SK-N-SH treated with all-trans-retinoic acid at 6 μM for 48 hours (cell line): Measurements from ENCODE around the gene MRPS9.

Experiments
- ATAC-seq: fragments of 200-7000 bp; cut with Tn5 transposase; 3 replicates; pipeline ENCODE4 v1.9.1; 2020; ENCODE audit warnings: mild to moderate bottlenecking, moderate library complexity
- ARNTL ChIP-seq: fragments of 450-650 bp; formaldehyde crosslinking; IDR thresholded peaks from 2 replicates; pipeline ENCODE4 v1.5.0; 2020; ENCODE audit warnings: low read depth, mild to moderate bottlenecking, moderate library complexity, borderline replicate concordance
- BACH2 ChIP-seq: fragments of 250-450 bp; sonication (Bioruptor Pico); IDR thresholded peaks from 2 replicates; pipeline ENCODE4 v1.9.0; 2021; ENCODE audit warnings: mild to moderate bottlenecking, borderline replicate concordance
- CSDC2 ChIP-seq: fragments of 250-450 bp; sonication (Bioruptor Pico); IDR thresholded peaks from 2 replicates; pipeline ENCODE4 v1.5.0; 2020; ENCODE audit warnings: mild to moderate bottlenecking, moderate library complexity
- ESRRG ChIP-seq: fragments of 250-450 bp; sonication (Bioruptor Pico); IDR thresholded peaks from 2 replicates; pipeline ENCODE4 v1.6.1; 2021; ENCODE audit warnings: mild to moderate bottlenecking
- GLIS3 ChIP-seq: fragments of 250-450 bp; sonication (Bioruptor Pico); IDR thresholded peaks from 2 replicates; pipeline ENCODE4 v1.5.0; 2020; ENCODE audit warnings: mild to moderate bottlenecking, moderate library complexity
- ISL1 ChIP-seq: fragments of 250-450 bp; sonication (Bioruptor Pico); IDR thresholded peaks from 2 replicates; pipeline ENCODE4 v2.1.2; 2022; ENCODE audit warnings: mild to moderate bottlenecking, moderate library complexity
- OSR1 ChIP-seq: fragments of 250-450 bp; sonication (Bioruptor Pico); IDR thresholded peaks from 2 replicates; pipeline ENCODE4 v1.8.0; 2022; ENCODE audit warnings: moderate library complexity, mild to moderate bottlenecking, inconsistent platforms
- PPARA ChIP-seq: fragments of 250-450 bp; sonication (Bioruptor Pico); IDR thresholded peaks from 2 replicates; pipeline ENCODE4 v1.5.0; 2020; ENCODE audit warnings: mild to moderate bottlenecking, borderline replicate concordance
- RARB ChIP-seq: fragments of 250-450 bp; sonication (Bioruptor Pico); IDR thresholded peaks from 2 replicates; pipeline ENCODE4 v1.8.0; 2021; ENCODE audit warnings: mild to moderate bottlenecking, moderate library complexity
- SNAI2 ChIP-seq: fragments of 250-450 bp; sonication (Bioruptor Pico); IDR thresholded peaks from 2 replicates; pipeline ENCODE4 v1.5.0; 2020; ENCODE audit warnings: mild to moderate bottlenecking, moderate library complexity
- TCF4 ChIP-seq: fragments of 250-450 bp; sonication (Bioruptor Pico); IDR thresholded peaks from 2 replicates; pipeline ENCODE4 v1.8.0; 2021; ENCODE audit warnings: mild to moderate bottlenecking, moderate library complexity, borderline replicate concordance
- TOX ChIP-seq: fragments of 250-450 bp; sonication (Bioruptor Pico); IDR thresholded peaks from 2 replicates; pipeline ENCODE4 v1.8.0; 2021; ENCODE audit warnings: mild to moderate bottlenecking, moderate library complexity, borderline replicate concordance
- ZC3H10 ChIP-seq: fragments of 250-450 bp; sonication (Bioruptor Pico); IDR thresholded peaks from 2 replicates; pipeline ENCODE4 v1.5.1; 2021; ENCODE audit warnings: mild to moderate bottlenecking, moderate library complexity
- ZFP30 ChIP-seq: fragments of 450-650 bp; formaldehyde crosslinking; IDR thresholded peaks from 2 replicates; pipeline ENCODE4 v1.5.0; 2022; ENCODE audit warnings: mild to moderate bottlenecking, moderate library complexity
- ZNF565 ChIP-seq: fragments of 450-650 bp; formaldehyde crosslinking; conservative IDR thresholded peaks from 2 replicates; pipeline ENCODE4 v1.5.0; 2020; ENCODE audit warnings: low read depth, mild to moderate bottlenecking, moderate library complexity
- ZNF70 ChIP-seq: fragments of 450-650 bp; formaldehyde crosslinking; IDR thresholded peaks from 2 replicates; pipeline ENCODE4 v1.5.0; 2020; ENCODE audit warnings: mild to moderate bottlenecking, moderate library complexity
- ZNF8 ChIP-seq: fragments of 450-650 bp; formaldehyde crosslinking; IDR thresholded peaks from 2 replicates; pipeline ENCODE4 v1.5.0; 2020; ENCODE audit warnings: mild to moderate bottlenecking, moderate library complexity
- TF ChIP-seq, protein P1 (sequence below): fragments of 250-450 bp; sonication (Bioruptor Pico); IDR thresholded peaks from 2 replicates; pipeline ENCODE4 v1.5.1; 2021; ENCODE audit warnings: mild to moderate bottlenecking, moderate library complexity
- TF ChIP-seq, protein P2 (sequence below): fragments of 250-450 bp; sonication (Bioruptor Pico); IDR thresholded peaks from 2 replicates; pipeline ENCODE4 v1.8.0; 2021; ENCODE audit warnings: low read depth, mild to moderate bottlenecking, moderate library complexity, borderline replicate concordance
- TF ChIP-seq, protein P3 (sequence below): fragments of 250-450 bp; sonication (Bioruptor Pico); IDR thresholded peaks from 2 replicates; pipeline ENCODE4 v1.8.0; 2020; ENCODE audit warnings: mild to moderate bottlenecking, moderate library complexity, borderline replicate concordance
- TF ChIP-seq, protein P4 (sequence below): fragments of 250-450 bp; sonication (Bioruptor Pico); IDR thresholded peaks from 2 replicates; pipeline ENCODE4 v1.5.1; 2020; ENCODE audit warnings: low read depth, mild to moderate bottlenecking, moderate library complexity
- TF ChIP-seq, protein P5 (sequence below): fragments of 250-450 bp; sonication (Bioruptor Pico); IDR thresholded peaks from 2 replicates; pipeline ENCODE4 v1.5.0; 2020; ENCODE audit warnings: mild to moderate bottlenecking, moderate library complexity

MRPS9 gene

DNA sequence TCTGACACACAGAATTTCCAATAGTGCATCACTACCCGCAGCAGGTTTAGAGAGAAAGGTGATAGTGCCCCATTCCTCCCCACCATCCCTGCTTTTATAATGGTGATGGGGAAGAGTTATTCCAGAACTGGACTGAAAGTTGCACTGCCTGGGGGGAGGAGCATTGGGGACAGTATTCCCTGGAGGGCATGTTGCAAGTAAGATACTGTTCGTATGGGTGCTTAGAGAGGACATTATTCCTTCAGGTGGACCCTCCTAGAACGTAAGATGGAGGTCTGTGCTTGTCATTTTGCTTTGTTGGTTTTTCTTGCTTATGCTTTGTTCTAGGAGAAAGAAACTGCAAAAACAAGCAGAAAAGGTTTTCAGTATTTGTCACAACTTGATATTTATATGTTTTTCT, 23.7 kb downstream of the MRPS9 start:
- no peak for ATAC-seq
- TF ChIP-seq ZNF8 (CRISPR knock-in tag), result no peak
- no peak for TF ChIP-seq ZNF70 (CRISPR knock-in tag)
- TF ChIP-seq GLIS3 (CRISPR knock-in tag), result no peak
- TF ChIP-seq ZC3H10, result no peak
- no peak for TF ChIP-seq ISL1
- TF ChIP-seq, protein P1, sequence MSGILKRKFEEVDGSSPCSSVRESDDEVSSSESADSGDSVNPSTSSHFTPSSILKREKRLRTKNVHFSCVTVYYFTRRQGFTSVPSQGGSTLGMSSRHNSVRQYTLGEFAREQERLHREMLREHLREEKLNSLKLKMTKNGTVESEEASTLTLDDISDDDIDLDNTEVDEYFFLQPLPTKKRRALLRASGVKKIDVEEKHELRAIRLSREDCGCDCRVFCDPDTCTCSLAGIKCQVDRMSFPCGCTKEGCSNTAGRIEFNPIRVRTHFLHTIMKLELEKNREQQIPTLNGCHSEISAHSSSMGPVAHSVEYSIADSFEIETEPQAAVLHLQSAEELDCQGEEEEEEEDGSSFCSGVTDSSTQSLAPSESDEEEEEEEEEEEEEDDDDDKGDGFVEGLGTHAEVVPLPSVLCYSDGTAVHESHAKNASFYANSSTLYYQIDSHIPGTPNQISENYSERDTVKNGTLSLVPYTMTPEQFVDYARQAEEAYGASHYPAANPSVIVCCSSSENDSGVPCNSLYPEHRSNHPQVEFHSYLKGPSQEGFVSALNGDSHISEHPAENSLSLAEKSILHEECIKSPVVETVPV (CRISPR knock-in tag), result no peak
- TF ChIP-seq, protein P2, sequence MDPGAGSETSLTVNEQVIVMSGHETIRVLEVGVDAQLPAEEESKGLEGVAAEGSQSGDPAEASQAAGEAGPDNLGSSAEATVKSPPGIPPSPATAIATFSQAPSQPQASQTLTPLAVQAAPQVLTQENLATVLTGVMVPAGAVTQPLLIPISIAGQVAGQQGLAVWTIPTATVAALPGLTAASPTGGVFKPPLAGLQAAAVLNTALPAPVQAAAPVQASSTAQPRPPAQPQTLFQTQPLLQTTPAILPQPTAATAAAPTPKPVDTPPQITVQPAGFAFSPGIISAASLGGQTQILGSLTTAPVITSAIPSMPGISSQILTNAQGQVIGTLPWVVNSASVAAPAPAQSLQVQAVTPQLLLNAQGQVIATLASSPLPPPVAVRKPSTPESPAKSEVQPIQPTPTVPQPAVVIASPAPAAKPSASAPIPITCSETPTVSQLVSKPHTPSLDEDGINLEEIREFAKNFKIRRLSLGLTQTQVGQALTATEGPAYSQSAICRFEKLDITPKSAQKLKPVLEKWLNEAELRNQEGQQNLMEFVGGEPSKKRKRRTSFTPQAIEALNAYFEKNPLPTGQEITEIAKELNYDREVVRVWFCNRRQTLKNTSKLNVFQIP (CRISPR knock-in tag), result no peak
- TF ChIP-seq TOX (CRISPR knock-in tag), result no peak
- TF ChIP-seq ZFP30 (CRISPR knock-in tag), result no peak
- TF ChIP-seq ZNF565 (CRISPR knock-in tag), result no peak
- TF ChIP-seq RARB (CRISPR knock-in tag), result no peak
- no peak for TF ChIP-seq TCF4 (CRISPR knock-in tag)
- TF ChIP-seq, protein P3, sequence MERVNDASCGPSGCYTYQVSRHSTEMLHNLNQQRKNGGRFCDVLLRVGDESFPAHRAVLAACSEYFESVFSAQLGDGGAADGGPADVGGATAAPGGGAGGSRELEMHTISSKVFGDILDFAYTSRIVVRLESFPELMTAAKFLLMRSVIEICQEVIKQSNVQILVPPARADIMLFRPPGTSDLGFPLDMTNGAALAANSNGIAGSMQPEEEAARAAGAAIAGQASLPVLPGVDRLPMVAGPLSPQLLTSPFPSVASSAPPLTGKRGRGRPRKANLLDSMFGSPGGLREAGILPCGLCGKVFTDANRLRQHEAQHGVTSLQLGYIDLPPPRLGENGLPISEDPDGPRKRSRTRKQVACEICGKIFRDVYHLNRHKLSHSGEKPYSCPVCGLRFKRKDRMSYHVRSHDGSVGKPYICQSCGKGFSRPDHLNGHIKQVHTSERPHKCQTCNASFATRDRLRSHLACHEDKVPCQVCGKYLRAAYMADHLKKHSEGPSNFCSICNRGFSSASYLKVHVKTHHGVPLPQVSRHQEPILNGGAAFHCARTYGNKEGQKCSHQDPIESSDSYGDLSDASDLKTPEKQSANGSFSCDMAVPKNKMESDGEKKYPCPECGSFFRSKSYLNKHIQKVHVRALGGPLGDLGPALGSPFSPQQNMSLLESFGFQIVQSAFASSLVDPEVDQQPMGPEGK (CRISPR knock-in tag), result no peak
- TF ChIP-seq ESRRG (CRISPR knock-in tag), result no peak
- no peak for TF ChIP-seq ARNTL (CRISPR knock-in tag)
- TF ChIP-seq PPARA (CRISPR knock-in tag), result no peak
- TF ChIP-seq OSR1 (CRISPR knock-in tag), result no peak
- TF ChIP-seq, protein P4, sequence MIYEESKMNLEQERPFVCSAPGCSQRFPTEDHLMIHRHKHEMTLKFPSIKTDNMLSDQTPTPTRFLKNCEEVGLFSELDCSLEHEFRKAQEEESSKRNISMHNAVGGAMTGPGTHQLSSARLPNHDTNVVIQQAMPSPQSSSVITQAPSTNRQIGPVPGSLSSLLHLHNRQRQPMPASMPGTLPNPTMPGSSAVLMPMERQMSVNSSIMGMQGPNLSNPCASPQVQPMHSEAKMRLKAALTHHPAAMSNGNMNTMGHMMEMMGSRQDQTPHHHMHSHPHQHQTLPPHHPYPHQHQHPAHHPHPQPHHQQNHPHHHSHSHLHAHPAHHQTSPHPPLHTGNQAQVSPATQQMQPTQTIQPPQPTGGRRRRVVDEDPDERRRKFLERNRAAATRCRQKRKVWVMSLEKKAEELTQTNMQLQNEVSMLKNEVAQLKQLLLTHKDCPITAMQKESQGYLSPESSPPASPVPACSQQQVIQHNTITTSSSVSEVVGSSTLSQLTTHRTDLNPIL (CRISPR knock-in tag), result no peak
- TF ChIP-seq BACH2, result no peak
- TF ChIP-seq, protein P5, sequence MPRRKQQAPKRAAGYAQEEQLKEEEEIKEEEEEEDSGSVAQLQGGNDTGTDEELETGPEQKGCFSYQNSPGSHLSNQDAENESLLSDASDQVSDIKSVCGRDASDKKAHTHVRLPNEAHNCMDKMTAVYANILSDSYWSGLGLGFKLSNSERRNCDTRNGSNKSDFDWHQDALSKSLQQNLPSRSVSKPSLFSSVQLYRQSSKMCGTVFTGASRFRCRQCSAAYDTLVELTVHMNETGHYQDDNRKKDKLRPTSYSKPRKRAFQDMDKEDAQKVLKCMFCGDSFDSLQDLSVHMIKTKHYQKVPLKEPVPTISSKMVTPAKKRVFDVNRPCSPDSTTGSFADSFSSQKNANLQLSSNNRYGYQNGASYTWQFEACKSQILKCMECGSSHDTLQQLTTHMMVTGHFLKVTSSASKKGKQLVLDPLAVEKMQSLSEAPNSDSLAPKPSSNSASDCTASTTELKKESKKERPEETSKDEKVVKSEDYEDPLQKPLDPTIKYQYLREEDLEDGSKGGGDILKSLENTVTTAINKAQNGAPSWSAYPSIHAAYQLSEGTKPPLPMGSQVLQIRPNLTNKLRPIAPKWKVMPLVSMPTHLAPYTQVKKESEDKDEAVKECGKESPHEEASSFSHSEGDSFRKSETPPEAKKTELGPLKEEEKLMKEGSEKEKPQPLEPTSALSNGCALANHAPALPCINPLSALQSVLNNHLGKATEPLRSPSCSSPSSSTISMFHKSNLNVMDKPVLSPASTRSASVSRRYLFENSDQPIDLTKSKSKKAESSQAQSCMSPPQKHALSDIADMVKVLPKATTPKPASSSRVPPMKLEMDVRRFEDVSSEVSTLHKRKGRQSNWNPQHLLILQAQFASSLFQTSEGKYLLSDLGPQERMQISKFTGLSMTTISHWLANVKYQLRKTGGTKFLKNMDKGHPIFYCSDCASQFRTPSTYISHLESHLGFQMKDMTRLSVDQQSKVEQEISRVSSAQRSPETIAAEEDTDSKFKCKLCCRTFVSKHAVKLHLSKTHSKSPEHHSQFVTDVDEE (CRISPR knock-in tag), result no peak
- TF ChIP-seq, all 23 proteins: peak for 0

DNA sequence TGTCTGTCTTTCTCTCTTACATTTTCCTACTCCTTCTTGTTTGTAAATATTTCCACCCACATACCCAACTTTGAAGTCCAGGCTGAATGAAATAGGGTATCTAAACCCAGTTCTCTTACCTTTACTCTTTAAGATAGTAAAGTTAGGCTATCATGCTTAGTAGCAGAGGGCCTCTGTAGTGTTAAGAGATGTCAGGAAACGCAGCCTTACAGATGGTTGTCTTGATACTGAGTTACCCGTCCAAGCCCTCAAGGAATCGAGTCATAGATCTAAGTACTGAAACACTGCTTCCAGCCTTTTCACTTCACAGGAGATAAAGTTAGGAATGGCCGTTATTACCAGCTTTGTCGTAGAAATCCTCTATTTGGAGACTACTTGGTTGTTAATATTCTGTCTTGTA, 24.3 kb downstream of the MRPS9 start:
- TF ChIP-seq ZFP30 (CRISPR knock-in tag), result no peak
- TF ChIP-seq GLIS3 (CRISPR knock-in tag), result no peak
- TF ChIP-seq ISL1, result no peak
- no peak for TF ChIP-seq TCF4 (CRISPR knock-in tag)
- TF ChIP-seq ARNTL (CRISPR knock-in tag), result no peak
- TF ChIP-seq, protein P4 (CRISPR knock-in tag), result no peak
- no peak for TF ChIP-seq ZNF70 (CRISPR knock-in tag)
- no peak for TF ChIP-seq OSR1 (CRISPR knock-in tag)
- no peak for TF ChIP-seq SNAI2 (CRISPR knock-in tag)
- TF ChIP-seq, protein P1 (CRISPR knock-in tag), result no peak
- TF ChIP-seq, protein P2 (CRISPR knock-in tag), result no peak
- TF ChIP-seq CSDC2, result no peak
- no peak for TF ChIP-seq BACH2
- TF ChIP-seq PPARA (CRISPR knock-in tag), result no peak
- no peak for TF ChIP-seq ZC3H10
- TF ChIP-seq TOX (CRISPR knock-in tag), result no peak
- no peak for TF ChIP-seq ZNF8 (CRISPR knock-in tag)
- TF ChIP-seq, all 23 proteins: peak for 0
- no peak for ATAC-seq
